ENCODE results near the gene HYAL1. TPM values are rescaled to one million over a fixed set of nuclear protein-coding genes. Genes with fewer than 3 reads are reported as not detected.
A peak's percentile ranks its signal among the peaks of the same experiment; 100 is the strongest.

HYAL1 gene
- total RNA-seq, 1 donor from 2014 or later: 0.83 TPM

GRCh38 chr3:50347187-50347813, 43.9 kb upstream of the HYAL1 start:
- H3K27ac Mint-ChIP-seq (ENCODE audit: unreplicated experiment): peak overlapping the region; percentile 47
- peak; percentile 72 for TF ChIP-seq CTCF (IDR thresholded peaks at IDR 0.05)
- no peaks in the 10 kb centered on the region for H3K27me3 Mint-ChIP-seq (ENCODE audit: unreplicated experiment)
- H3K4me1 Mint-ChIP-seq (ENCODE audit: unreplicated experiment): peaks cover 25% of the 10 kb centered on the region
- H3K36me3 Mint-ChIP-seq (ENCODE audit: unreplicated experiment): no peaks in the 10 kb centered on the region
- H3K4me3 Mint-ChIP-seq (ENCODE audit: unreplicated experiment): no peak overlapping the region
- no peaks in the 10 kb centered on the region for H3K9me3 Mint-ChIP-seq (ENCODE audit: unreplicated experiment)
- DNase-seq (ENCODE audit: extremely low spot score, unreplicated experiment): no peak

DNA sequence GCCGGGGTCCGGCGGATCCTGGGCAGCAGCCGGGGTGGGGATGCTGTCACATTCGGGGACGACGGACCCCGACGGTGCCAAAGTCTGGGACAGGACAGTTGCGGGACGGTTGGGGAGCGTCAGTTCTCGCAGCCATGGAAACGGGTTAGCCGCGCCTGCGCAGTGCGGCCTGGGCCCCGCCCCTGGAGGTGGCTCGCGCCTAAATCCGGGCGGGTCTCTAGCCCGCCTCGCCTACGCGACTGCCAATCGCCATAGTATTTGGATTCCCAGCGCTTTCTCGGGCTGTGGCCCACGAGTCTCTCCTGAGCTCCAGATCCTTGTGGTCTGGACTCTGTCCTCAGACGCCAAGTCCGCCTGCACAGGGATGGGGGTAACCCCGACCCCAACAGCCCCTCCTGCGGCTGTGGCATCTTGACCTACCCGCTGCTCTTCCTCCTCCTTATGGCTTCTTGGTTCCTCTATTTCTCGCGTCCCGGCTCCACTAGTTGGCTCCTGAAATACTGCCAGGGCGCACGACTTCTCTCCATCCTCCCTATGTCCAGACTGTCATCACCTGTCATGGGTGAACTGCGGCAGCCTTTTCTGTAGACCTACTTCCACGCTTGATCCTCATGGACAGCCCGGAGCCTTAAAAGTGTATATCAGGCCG, 42.3 kb upstream of the HYAL1 start, which contains the start of gene ZMYND10:
ZMYND10 (minus strand) TSS at position 147 of the 649 bp plus-strand sequence. CDS start 153 bp downstream, outside the sequence.
- no peak for TF ChIP-seq CTCF (IDR thresholded peaks at IDR 0.05)
- Mint-ChIP-seq H3K4me3 (ENCODE audit: unreplicated experiment) (peak within 1 kb of the TSS; percentile 64), H3K9me3 (ENCODE audit: unreplicated experiment) (no peaks in the 10 kb centered on the region), H3K27me3 (ENCODE audit: unreplicated experiment) (no peaks in the 10 kb centered on the region), H3K36me3 (ENCODE audit: unreplicated experiment) (no peaks in the 10 kb centered on the region), H3K4me1 (ENCODE audit: unreplicated experiment) (peaks cover 19% of the 10 kb centered on the region), H3K27ac (ENCODE audit: unreplicated experiment) (no peak within 1 kb of the TSS)
- DNase-seq (ENCODE audit: extremely low spot score, unreplicated experiment): peak; percentile 90

- Mint-ChIP-seq H3K27ac (ENCODE audit: unreplicated experiment) (no peak overlapping the region), H3K4me3 (ENCODE audit: unreplicated experiment) (peak overlapping the region; percentile 64), H3K4me1 (ENCODE audit: unreplicated experiment) (peaks cover 15% of the 10 kb centered on the region), H3K36me3 (ENCODE audit: unreplicated experiment) (no peaks in the 10 kb centered on the region), H3K9me3 (ENCODE audit: unreplicated experiment) (no peaks in the 10 kb centered on the region), H3K27me3 (ENCODE audit: unreplicated experiment) (no peaks in the 10 kb centered on the region)
- no peak for TF ChIP-seq CTCF (IDR thresholded peaks at IDR 0.05)
- DNase-seq (ENCODE audit: extremely low spot score, unreplicated experiment): no peak
Measured at GRCh38 chr3:50345008-50345407, 41.6 kb upstream of the HYAL1 start.

- no peak overlapping the region for H3K27ac Mint-ChIP-seq (ENCODE audit: unreplicated experiment)
- peaks cover 30% of the 10 kb centered on the region for H3K4me1 Mint-ChIP-seq (ENCODE audit: unreplicated experiment)
- no peaks in the 10 kb centered on the region for H3K27me3 Mint-ChIP-seq (ENCODE audit: unreplicated experiment)
- no peak for TF ChIP-seq CTCF (IDR thresholded peaks at IDR 0.05)
- no peaks in the 10 kb centered on the region for H3K9me3 Mint-ChIP-seq (ENCODE audit: unreplicated experiment)
- no peak overlapping the region for H3K4me3 Mint-ChIP-seq (ENCODE audit: unreplicated experiment)
- H3K36me3 Mint-ChIP-seq (ENCODE audit: unreplicated experiment): no peaks in the 10 kb centered on the region
- no peak for DNase-seq (ENCODE audit: extremely low spot score, unreplicated experiment)
Measured at GRCh38 chr3:50342813-50343633, 39.6 kb upstream of the HYAL1 start.

Measured in osteocyte (in vitro differentiated cells).